IMR-90 (cell line): ENCODE results near the gene ZBTB3. TPM values are rescaled to one million over a fixed set of nuclear protein-coding genes. Genes with fewer than 3 reads are reported as not detected.
A peak's percentile ranks its signal among the peaks of the same experiment; 100 is the strongest.

ENCODE experiments used
- ATAC-seq: fragments of 200-7000 bp; cut with Tn5 transposase; 2 replicates; pipeline ENCODE4 v1.9.1; 2020; ENCODE audit warnings: low read depth, mild to moderate bottlenecking, moderate library complexity
- BruUV-seq: library from RNA; stranded (reverse); fragments of 400-500 nt; replicated peaks from 2 replicates; lab custom pipeline; 2021; lab: Mats Ljungman, UMichigan
- CTCF ChIA-PET: fragments of 300-600 bp; formaldehyde crosslinking; extraction: SDS; loops from one replicate; lab custom pipeline; 2021; ENCODE audit warnings: antibody characterized with exemption; lab: Yijun Ruan, JAX
- POLR2A ChIA-PET: fragments of 300-600 bp; sonication (Branson Sonifier 250); formaldehyde crosslinking; loops from one replicate; lab custom pipeline; 2022; ENCODE audit warnings: antibody characterized with exemption; ENCODE audit not compliant: unreplicated experiment; lab: Charles Lee
- DNase-seq: peaks from one replicate; pipeline ENCODE4 v3.0.0; 2013
- H2AFZ ChIP-seq: replicated peaks from 2 replicates; pipeline ENCODE3; 2013; ENCODE audit warnings: low read length, mild to moderate bottlenecking; ENCODE audit not compliant: poor library complexity
- H2AK5ac ChIP-seq: 2 replicates; pipeline ENCODE4 v1.6.1; 2013; ENCODE audit warnings: low read depth, low read length, inconsistent platforms
- H2AK9ac ChIP-seq: replicated peaks from 2 replicates; pipeline ENCODE3; 2013; ENCODE audit warnings: mild to moderate bottlenecking, low read depth, low read length, moderate library complexity; ENCODE audit not compliant: poor library complexity
- H2BK120ac ChIP-seq: 2 replicates; pipeline ENCODE4 v1.6.1; 2013; ENCODE audit warnings: low read depth, low read length, inconsistent platforms
- H2BK15ac ChIP-seq: 3 replicates; pipeline ENCODE4 v1.6.1; 2013; ENCODE audit warnings: low read depth, low read length, inconsistent platforms
- H2BK20ac ChIP-seq: 2 replicates; pipeline ENCODE4 v1.6.1; 2013; ENCODE audit warnings: low read depth, mild to moderate bottlenecking, inconsistent platforms, low read length, moderate library complexity
- H2BK5ac ChIP-seq: 2 replicates; pipeline ENCODE4 v1.6.1; 2013; ENCODE audit warnings: mild to moderate bottlenecking, low read depth, low read length, inconsistent platforms; ENCODE audit not compliant: poor library complexity, severe bottlenecking
- H3K14ac ChIP-seq: replicated peaks from 2 replicates; pipeline ENCODE4 v1.6.1; 2013; ENCODE audit warnings: low read depth, low read length, inconsistent platforms
- H3K18ac ChIP-seq: 2 replicates; pipeline ENCODE4 v1.6.1; 2013; ENCODE audit warnings: low read depth, low read length, control low read depth
- H3K23ac ChIP-seq: 2 replicates; pipeline ENCODE4 v1.6.1; 2013; ENCODE audit warnings: low read depth, low read length, inconsistent platforms
- H3K27ac ChIP-seq: 2 replicates; pipeline ENCODE4 v1.5.1; 2013; ENCODE audit warnings: mild to moderate bottlenecking, control low read depth, low read length; ENCODE audit not compliant: insufficient read depth
- H3K27me3 ChIP-seq: 2 replicates; pipeline ENCODE4 v1.6.1; 2013; ENCODE audit warnings: low read length; ENCODE audit not compliant: control insufficient read depth, insufficient read depth
- H3K36me3 ChIP-seq: 2 replicates; pipeline ENCODE4 v1.6.1; 2013; ENCODE audit warnings: low read length, mixed read lengths; ENCODE audit not compliant: control insufficient read depth, insufficient read depth
- H3K4ac ChIP-seq: 2 replicates; pipeline ENCODE4 v1.6.1; 2013; ENCODE audit warnings: low read depth, low read length, inconsistent platforms
- H3K4me1 ChIP-seq: 2 replicates; pipeline ENCODE4 v1.6.1; 2013; ENCODE audit warnings: low read length, mixed read lengths; ENCODE audit not compliant: control insufficient read depth, insufficient read depth
- H3K4me2 ChIP-seq: 2 replicates; pipeline ENCODE4 v1.6.1; 2013; ENCODE audit warnings: low read depth, mild to moderate bottlenecking, control low read depth, low read length, moderate library complexity
- H3K4me3 ChIP-seq: 2 replicates; pipeline ENCODE4 v1.5.1; 2013; ENCODE audit warnings: low read depth, mild to moderate bottlenecking, control low read depth, low read length, moderate library complexity; ENCODE audit not compliant: insufficient read depth
- H3K56ac ChIP-seq: 2 replicates; pipeline ENCODE4 v1.6.1; 2013; ENCODE audit warnings: low read length, inconsistent platforms; ENCODE audit not compliant: insufficient read depth; ENCODE audit errors: extremely low read depth
- H3K79me1 ChIP-seq, 2 experiments: 2 replicates each; pipeline ENCODE4 v1.6.1; 2013; ENCODE audit warnings: low read length in 2 of 2, inconsistent platforms in 1 of 2, low read depth in 1 of 2
- H3K9ac ChIP-seq: 2 replicates; pipeline ENCODE4 v1.6.1; 2013; ENCODE audit warnings: low read depth, low read length, control low read depth
- H3K9me1 ChIP-seq: 2 replicates; pipeline ENCODE4 v1.6.1; 2013; ENCODE audit warnings: low read length, inconsistent platforms; ENCODE audit not compliant: insufficient read depth
- H3K9me3 ChIP-seq: 2 replicates; pipeline ENCODE4 v1.6.1; 2013; ENCODE audit warnings: low read length; ENCODE audit not compliant: control insufficient read depth, insufficient read depth
- H4K20me1 ChIP-seq: 2 replicates; pipeline ENCODE4 v1.6.1; 2013; ENCODE audit warnings: low read length, inconsistent platforms; ENCODE audit not compliant: insufficient read depth
- H4K5ac ChIP-seq: 2 replicates; pipeline ENCODE4 v1.6.1; 2013; ENCODE audit warnings: mild to moderate bottlenecking, low read depth, low read length, control low read depth
- H4K8ac ChIP-seq, 2 experiments: 2 replicates each; pipeline ENCODE4 v1.6.1; 2013; ENCODE audit warnings: low read depth in 2 of 2, low read length in 2 of 2, control low read depth in 1 of 2, inconsistent platforms in 1 of 2
- H4K91ac ChIP-seq: 2 replicates; pipeline ENCODE4 v1.6.1; 2013; ENCODE audit warnings: low read depth, low read length, inconsistent platforms; ENCODE audit not compliant: insufficient read depth
- BHLHE40 ChIP-seq: fragments of 150-350 bp; IDR thresholded peaks from 2 replicates; pipeline ENCODE4 v1.6.1; 2016; ENCODE audit warnings: mild to moderate bottlenecking, low read depth, low read length
- CEBPB ChIP-seq: IDR thresholded peaks from 2 replicates; pipeline ENCODE4 v1.6.1; 2012; ENCODE audit warnings: low read depth, low read length, improper control_type of control experiment
- CHD1 ChIP-seq: IDR thresholded peaks from 2 replicates; pipeline ENCODE4 v1.6.1; 2012; ENCODE audit warnings: low read depth, low read length, improper control_type of control experiment
- CTCF ChIP-seq: conservative IDR thresholded peaks from 2 replicates; pipeline ENCODE4 v1.5.1; 2012; ENCODE audit warnings: mild to moderate bottlenecking, low read depth, low read length, improper control_type of control experiment
- FOS ChIP-seq: fragments of 150-350 bp; IDR thresholded peaks from 2 replicates; pipeline ENCODE4 v1.6.1; 2016; ENCODE audit warnings: low read depth, low read length
- MAFK ChIP-seq: IDR thresholded peaks from 2 replicates; pipeline ENCODE4 v1.6.1; 2012; ENCODE audit warnings: low read depth, low read length, improper control_type of control experiment
- MAZ ChIP-seq: IDR thresholded peaks from 2 replicates; pipeline ENCODE4 v1.6.1; 2012; ENCODE audit warnings: low read depth, mild to moderate bottlenecking, low read length, improper control_type of control experiment, moderate library complexity, borderline replicate concordance
- MXI1 ChIP-seq: IDR thresholded peaks from 2 replicates; pipeline ENCODE4 v1.6.1; 2012; ENCODE audit warnings: low read depth, mild to moderate bottlenecking, low read length, moderate library complexity, borderline replicate concordance
- NFE2L2 ChIP-seq: fragments of 150-350 bp; IDR thresholded peaks from 2 replicates; pipeline ENCODE4 v1.6.1; 2016; ENCODE audit warnings: low read depth, mild to moderate bottlenecking, low read length
- POLR2A ChIP-seq: IDR thresholded peaks from 2 replicates; pipeline ENCODE4 v1.6.1; 2012; ENCODE audit warnings: mild to moderate bottlenecking, low read depth, low read length
- RAD21 ChIP-seq: IDR thresholded peaks from 2 replicates; pipeline ENCODE4 v1.6.1; 2012; ENCODE audit warnings: low read length, improper control_type of control experiment
- RCOR1 ChIP-seq: IDR thresholded peaks from 2 replicates; pipeline ENCODE4 v1.6.1; 2012; ENCODE audit warnings: mild to moderate bottlenecking, low read length, improper control_type of control experiment; ENCODE audit not compliant: insufficient replicate concordance
- RFX5 ChIP-seq: IDR thresholded peaks from 2 replicates; pipeline ENCODE4 v1.8.0; 2012; ENCODE audit warnings: low read depth, mild to moderate bottlenecking, low read length, moderate library complexity
- SMC3 ChIP-seq: fragments of 150-350 bp; IDR thresholded peaks from 2 replicates; pipeline ENCODE4 v1.6.1; 2016; ENCODE audit warnings: low read depth, mild to moderate bottlenecking, antibody characterized with exemption, low read length, moderate library complexity
- USF2 ChIP-seq: fragments of 150-350 bp; IDR thresholded peaks from 2 replicates; pipeline ENCODE4 v1.6.1; 2017; ENCODE audit warnings: mild to moderate bottlenecking, antibody characterized with exemption, low read length, low read depth
- WGBS, 2 experiments: methylation state at CpG; one replicate each; pipeline versions ENCODE4 v1.1.5 to v1.1.7; 2013; ENCODE audit warnings: missing lambda C conversion rate in 2 of 2; ENCODE audit not compliant: insufficient read length in 1 of 2; ENCODE audit errors: extremely low coverage in 2 of 2; 5-methylcytosine and 5-hydroxymethylcytosine counted together
- dilution Hi-C: fragments of 300-500 bp; cut with HindIII; formaldehyde crosslinking; loops from one replicate; pipeline ENCODE4 v1.14.3; 2018; ENCODE audit warnings: low sequenced_read_pairs; ENCODE audit not compliant: unreplicated experiment
- in situ Hi-C: fragments of 300-500 bp; cut with MboI; formaldehyde crosslinking; loops from 3 replicates; pipeline ENCODE4 v1.14.3; 2019; ENCODE audit warnings: low sequenced_read_pairs, inconsistent platforms, mixed read lengths
- intact Hi-C: fragments of 100-400 bp; cut with micrococcal nuclease; formaldehyde crosslinking; loops from 2 replicates; pipeline ENCODE4 v1.10.0; 2022
- polyA plus RNA-seq, 3 experiments: library from polyadenylated mRNA; depleted of rRNA; stranded (reverse); fragments of >200 nt; gene quantifications; 2 replicates each; pipeline ENCODE4 v1.2.3, GENCODE V29; 2012; ENCODE audit warnings: low replicate concordance in 1 of 3
- total RNA-seq: library from RNA; depleted of rRNA; stranded (reverse); fragments of >200 nt; gene quantifications from 2 replicates; pipeline ENCODE4 v1.2.3, GENCODE V29; 2012
- TF ChIP-seq, protein P1 (sequence below): fragments of 150-350 bp; IDR thresholded peaks from 2 replicates; pipeline ENCODE4 v1.6.1; 2016; ENCODE audit warnings: low read depth, mild to moderate bottlenecking, low read length, moderate library complexity, borderline replicate concordance

ZBTB3 gene
- total and polyA plus RNA-seq, 2 of the 4 experiments (the other 2 are of a cell fraction), result 3.4 to 8.1 TPM

DNA sequence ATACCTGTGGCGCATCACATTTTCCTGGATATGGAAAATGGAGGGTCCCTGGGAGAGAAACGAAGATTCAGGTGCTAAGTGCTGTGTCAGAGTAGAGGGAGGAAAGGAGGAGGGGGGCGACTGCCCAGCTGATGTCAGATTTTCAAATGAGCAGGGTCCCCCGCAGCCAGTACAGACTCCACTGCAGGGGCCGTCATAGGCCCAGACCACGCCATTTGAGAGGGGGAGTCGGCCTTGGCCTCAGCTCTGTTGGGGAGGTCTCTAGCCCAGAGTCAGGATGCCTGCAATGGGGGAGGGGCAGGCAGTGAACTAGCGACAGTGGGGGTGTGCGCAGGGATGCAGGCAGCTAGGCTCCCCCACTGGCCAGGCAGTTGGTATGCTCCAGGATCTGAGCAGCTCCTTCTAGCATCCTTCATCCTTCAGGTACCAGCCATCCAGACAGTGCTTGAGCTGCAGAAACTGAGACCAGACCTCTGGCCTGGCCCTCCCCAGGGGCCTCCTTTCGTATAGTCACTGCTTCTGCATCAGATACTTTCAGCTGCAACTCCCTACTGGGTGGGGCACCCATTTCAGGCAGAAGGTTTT, 46.6 kb downstream of the ZBTB3 start, which contains the start of the genes BSCL2 and GNG3:
Gene BSCL2 (minus strand): TSS at position 148 of the 585 bp plus-strand sequence. CDS start 229 bp downstream, outside the sequence.
Gene GNG3 (plus strand): TSS at position 400 of the 585 bp plus-strand sequence. CDS start 620 bp downstream, outside the sequence.
- H3K23ac ChIP-seq, result peak within 1 kb of the TSS; percentile 96
- no peak within 1 kb of the TSS for H3K18ac ChIP-seq
- peak within 1 kb of the TSS; percentile 16 for H2BK5ac ChIP-seq
- H2BK120ac ChIP-seq, result no peak within 1 kb of the TSS
- H3K4me2 ChIP-seq, result peak within 1 kb of the TSS; percentile 94
- in situ Hi-C loops (no loop called here), dilution Hi-C loops (no loop called here), intact Hi-C loops (no loop called here)
- H3K4ac ChIP-seq, result peak within 1 kb of the TSS; percentile 86
- H3K4me1 ChIP-seq, result peaks cover 16% of the 10 kb centered on the region
- H3K36me3 ChIP-seq, result peaks cover 17% of the 10 kb centered on the region
- no peak for DNase-seq
- TF ChIP-seq SMC3 (no peak), RAD21 (no peak), FOS (no peak), CTCF (no peak), RFX5 (no peak), BHLHE40 (no peak), USF2 (no peak), CEBPB (no peak), POLR2A (no peak), NFE2L2 (no peak), MXI1 (no peak), MAFK (no peak), MAZ (no peak), CHD1 (no peak), RCOR1 (no peak)
- TF ChIP-seq, protein P1, sequence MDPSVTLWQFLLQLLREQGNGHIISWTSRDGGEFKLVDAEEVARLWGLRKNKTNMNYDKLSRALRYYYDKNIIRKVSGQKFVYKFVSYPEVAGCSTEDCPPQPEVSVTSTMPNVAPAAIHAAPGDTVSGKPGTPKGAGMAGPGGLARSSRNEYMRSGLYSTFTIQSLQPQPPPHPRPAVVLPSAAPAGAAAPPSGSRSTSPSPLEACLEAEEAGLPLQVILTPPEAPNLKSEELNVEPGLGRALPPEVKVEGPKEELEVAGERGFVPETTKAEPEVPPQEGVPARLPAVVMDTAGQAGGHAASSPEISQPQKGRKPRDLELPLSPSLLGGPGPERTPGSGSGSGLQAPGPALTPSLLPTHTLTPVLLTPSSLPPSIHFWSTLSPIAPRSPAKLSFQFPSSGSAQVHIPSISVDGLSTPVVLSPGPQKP, result no peak
- no peaks in the 10 kb centered on the region for H3K9me3 ChIP-seq
- H3K56ac ChIP-seq, result no peak within 1 kb of the TSS
- H3K9ac ChIP-seq, result peak within 1 kb of the TSS; percentile 46
- ChIA-PET POLR2A (no interaction called here), CTCF (no interaction called here)
- peak within 1 kb of the TSS; percentile 88 for H3K14ac ChIP-seq
- peak within 1 kb of the TSS; percentile 44 for H3K4me3 ChIP-seq
- no TSS peak for BruUV-seq
- WGBS, 2 experiments, result 76% methylated on average over 5 of the region's 10 CpGs; no CpG with 5 or more reads in 1 of the 2 experiments
- peaks cover 18 to 53% of the 10 kb centered on the region in 2 experiments for H3K79me1 ChIP-seq
- H2AK5ac ChIP-seq, result peak within 1 kb of the TSS; percentile 67
- no peak for ATAC-seq
- no peak within 1 kb of the TSS for H2BK20ac ChIP-seq
- H4K91ac ChIP-seq, result peak within 1 kb of the TSS; percentile 52
- no peaks in the 10 kb centered on the region for H3K27me3 ChIP-seq
- H4K8ac ChIP-seq, result peak within 1 kb of the TSS; percentile 93 to 97
- H3K27ac ChIP-seq, result peak within 1 kb of the TSS; percentile 33
- H2AK9ac ChIP-seq, result peak within 1 kb of the TSS; percentile 97
- H4K5ac ChIP-seq, result peak within 1 kb of the TSS; percentile 86
- no peak within 1 kb of the TSS for H2BK15ac ChIP-seq
- H2AFZ ChIP-seq, result peak within 1 kb of the TSS; percentile 95
- H3K9me1 ChIP-seq, result peaks cover 17% of the 10 kb centered on the region
- no peaks in the 10 kb centered on the region for H4K20me1 ChIP-seq
